Measurements from ENCODE around the gene MYL12B. TPM values are rescaled to one million over a fixed set of nuclear protein-coding genes. Genes with fewer than 3 reads are reported as not detected.
"Not testable (repeated sequence)": the region's sequence is repeated elsewhere in the genome, so short reads cannot be mapped to it uniquely, and the experiment has no call there.

The MYL12B gene
- total RNA-seq = 100 to 1,000 TPM; 354 to 358 TPM

GRCh38 chr18:3261373-3262233, at the start of gene MYL12B:
Gene MYL12B (plus strand): TSS chr18:3262133. CDS start chr18:3272899, 10,766 bp downstream.
- POLR2A ChIA-PET = interaction anchor here (0.5 to 3.5 kb wide), 13 partner anchors 12 to 360 kb away, joined by 3 to 159 read pairs (median 3); partner anchors contain the start of genes MYL12A and TGIF1
- DNase-seq (peak; percentile 87), ATAC-seq (ENCODE audit: low read depth) (peak; percentile 69)
- no peaks in the 10 kb centered on the region for H3K9me3 Mint-ChIP-seq
- H3K27ac Mint-ChIP-seq = peak within 1 kb of the TSS; percentile 100
- H3K4me3 Mint-ChIP-seq = peak within 1 kb of the TSS; percentile 99
- H3K4me1 Mint-ChIP-seq = peaks cover 55% of the 10 kb centered on the region
- peaks cover 37% of the 10 kb centered on the region for H3K36me3 Mint-ChIP-seq
- H3K27me3 Mint-ChIP-seq = no peaks in the 10 kb centered on the region

GRCh38 chr18:3212657-3213056, 49.3 kb upstream of the MYL12B start:
- ATAC-seq (ENCODE audit: low read depth) (no peak), DNase-seq (no peak)
- Mint-ChIP-seq H3K27ac (no peak overlapping the region), H3K4me3 (no peak overlapping the region), H3K9me3 (no peaks in the 10 kb centered on the region), H3K4me1 (peaks cover 7% of the 10 kb centered on the region), H3K36me3 (no peaks in the 10 kb centered on the region), H3K27me3 (no peaks in the 10 kb centered on the region)
- POLR2A ChIA-PET = no interaction called here

DNA sequence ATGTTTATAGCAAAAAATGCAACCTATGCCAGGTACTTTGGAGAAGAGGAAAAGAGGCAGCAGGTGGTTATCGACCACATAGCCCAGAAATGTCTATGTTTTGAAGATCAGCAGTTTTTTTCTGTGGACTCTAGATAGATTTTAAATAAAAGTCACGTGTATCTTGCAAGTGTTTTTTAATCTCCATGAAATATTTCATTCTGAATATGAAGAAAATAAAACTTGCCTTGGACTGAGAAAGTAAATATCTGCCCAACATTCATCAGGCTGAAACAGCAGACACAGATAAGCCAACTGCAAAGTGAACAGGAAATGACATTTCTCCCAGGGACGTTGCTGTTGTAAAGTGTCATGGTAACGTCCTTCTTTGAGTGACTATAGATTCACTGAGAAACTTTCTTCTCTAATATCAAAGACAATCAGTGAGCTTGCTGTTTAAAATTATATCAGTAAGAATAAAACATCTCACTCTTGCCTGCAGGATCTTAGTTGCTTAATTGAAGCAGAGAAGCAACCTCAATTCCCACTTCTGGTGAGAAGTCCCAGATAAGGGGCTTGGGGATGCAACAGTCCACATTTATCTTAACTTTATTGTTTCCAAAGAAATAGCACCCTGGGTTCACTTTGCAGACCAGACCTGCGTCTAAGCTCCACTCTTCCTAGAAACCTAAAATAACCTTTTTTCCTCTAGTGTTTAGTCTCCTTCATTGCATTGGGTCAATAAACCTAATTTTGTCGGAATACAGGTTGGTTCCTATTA, 48.5 kb upstream of the MYL12B start:
- Mint-ChIP-seq H3K36me3 (no peaks in the 10 kb centered on the region), H3K27ac (no peak overlapping the region), H3K27me3 (peaks cover 3% of the 10 kb centered on the region), H3K4me3 (peak overlapping the region; percentile 19), H3K9me3 (no peaks in the 10 kb centered on the region), H3K4me1 (peaks cover 7% of the 10 kb centered on the region)
- POLR2A ChIA-PET = no interaction called here
- no peak for DNase-seq
- no peak for ATAC-seq (ENCODE audit: low read depth)

DNA sequence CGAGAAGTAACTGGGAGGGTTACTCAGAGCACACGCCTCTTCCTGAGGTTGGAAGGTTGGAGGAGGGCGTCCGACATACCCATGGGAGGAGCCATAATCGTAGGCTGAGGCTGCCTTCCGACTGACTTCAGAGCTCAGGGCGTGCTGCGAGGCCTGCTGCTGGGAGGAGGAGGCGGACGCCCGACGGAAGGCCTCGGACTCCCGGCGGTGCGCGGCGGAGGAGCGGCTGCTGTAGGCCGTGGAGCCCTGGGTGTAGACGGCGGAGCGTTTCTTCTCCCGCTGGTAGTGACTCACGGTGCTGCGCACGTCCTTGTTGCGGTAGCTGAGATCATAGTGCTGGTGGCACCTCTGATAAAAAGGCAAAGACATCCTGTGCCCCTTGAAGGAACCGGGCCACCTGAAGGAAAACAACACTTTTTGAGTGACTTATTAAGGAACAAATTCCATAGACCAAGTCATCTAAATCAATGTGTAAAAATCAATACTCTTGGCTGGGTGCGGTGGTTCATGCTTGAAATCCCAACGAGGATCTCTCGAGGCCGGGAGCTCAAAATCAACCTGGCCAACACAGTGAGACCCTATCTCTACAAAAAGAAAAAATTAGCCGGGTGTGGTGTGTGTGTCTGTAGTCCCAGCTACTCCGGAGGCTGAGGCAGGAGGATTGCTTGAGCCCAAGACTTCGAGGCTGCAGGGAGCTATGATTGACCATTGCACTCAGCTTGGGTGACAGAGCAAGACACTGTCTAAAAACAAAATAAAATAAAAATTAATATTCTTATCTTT, 46.9 kb upstream of the MYL12B start:
- Mint-ChIP-seq H3K36me3 (no peaks in the 10 kb centered on the region), H3K27me3 (peaks cover 3% of the 10 kb centered on the region), H3K4me3 (no peak overlapping the region), H3K4me1 (peaks cover 6% of the 10 kb centered on the region), H3K9me3 (no peaks in the 10 kb centered on the region), H3K27ac (no peak overlapping the region)
- POLR2A ChIA-PET = no interaction called here
- no peak for DNase-seq
- no peak for ATAC-seq (ENCODE audit: low read depth)

DNA sequence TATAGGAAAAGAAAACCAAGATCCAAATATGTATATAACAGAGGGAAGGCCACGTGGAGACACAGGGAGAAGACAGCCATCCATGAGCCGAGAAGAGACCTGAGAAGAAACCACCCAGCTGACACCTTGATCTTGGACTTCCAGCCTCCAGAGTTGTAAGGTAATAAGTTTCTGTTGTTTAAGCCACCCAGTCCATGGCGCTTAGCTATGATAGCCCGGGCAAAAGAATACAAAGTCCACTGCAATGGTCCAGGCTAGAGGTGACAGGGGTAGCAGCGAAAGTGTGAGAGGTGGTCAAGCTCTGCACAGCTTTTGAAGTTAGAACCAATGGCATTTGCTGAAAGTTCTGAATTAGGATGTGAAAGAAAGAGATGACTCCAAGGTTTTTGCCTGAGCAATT, 44.9 kb upstream of the MYL12B start:
- Mint-ChIP-seq H3K27me3 (peaks cover 3% of the 10 kb centered on the region), H3K4me1 (peaks cover 6% of the 10 kb centered on the region), H3K27ac (no peak overlapping the region), H3K9me3 (no peaks in the 10 kb centered on the region), H3K4me3 (no peak overlapping the region), H3K36me3 (no peaks in the 10 kb centered on the region)
- DNase-seq = no peak
- POLR2A ChIA-PET = no interaction called here
- no peak for ATAC-seq (ENCODE audit: low read depth)

DNA sequence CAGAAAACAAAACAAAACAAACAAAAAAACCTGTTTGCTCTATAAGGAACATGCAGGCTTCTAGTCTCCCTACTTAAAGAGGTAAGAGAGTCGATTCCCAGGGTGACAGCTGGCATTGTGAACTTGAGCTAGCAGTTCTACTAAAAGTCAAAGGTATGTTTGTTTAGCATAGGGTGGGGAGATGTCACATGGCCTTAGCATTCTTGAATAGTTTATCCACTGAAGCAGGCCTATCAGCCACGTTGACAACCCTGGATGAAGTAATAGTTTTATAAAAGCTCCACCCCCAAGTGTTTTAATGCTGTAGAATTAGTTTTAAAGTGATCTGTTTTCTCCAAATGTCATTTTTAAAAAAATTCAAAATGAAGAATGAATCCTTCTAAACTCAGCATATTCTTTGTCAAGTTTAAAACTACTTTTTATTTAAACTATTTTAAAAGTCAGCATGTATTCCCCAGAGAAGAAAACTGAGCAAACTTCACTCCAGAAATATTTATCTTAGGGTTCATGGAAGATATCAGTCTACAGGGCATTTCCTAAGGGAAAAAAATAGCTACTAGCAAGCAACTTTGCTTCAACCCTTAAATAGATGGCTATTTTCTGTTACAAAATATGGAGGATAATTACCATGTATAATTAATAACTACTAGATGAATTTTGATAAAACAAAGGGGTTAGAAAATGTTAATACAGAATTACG, 43.8 kb upstream of the MYL12B start:
- H3K36me3 Mint-ChIP-seq = no peaks in the 10 kb centered on the region

DNA sequence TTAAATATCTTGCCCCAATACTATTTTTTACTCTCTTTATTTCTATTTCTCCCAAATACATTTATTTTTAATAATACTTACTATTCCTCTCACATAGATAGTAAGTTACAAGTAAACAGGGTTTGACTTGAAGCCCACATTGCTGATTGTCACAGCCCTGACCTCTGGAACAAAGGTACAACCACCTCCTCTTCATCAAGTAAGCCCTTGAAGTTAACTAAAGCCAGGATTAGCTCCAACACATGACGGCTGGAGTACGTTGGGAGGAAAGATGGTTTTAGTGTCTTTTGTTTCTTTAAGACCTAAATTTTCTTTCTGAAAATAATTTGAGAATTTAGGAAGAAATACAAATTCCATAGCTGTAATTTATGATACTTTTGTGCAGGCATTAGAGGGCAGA, 43.1 kb upstream of the MYL12B start:
- no peak for DNase-seq
- Mint-ChIP-seq H3K4me1 (no peaks in the 10 kb centered on the region), H3K27me3 (peaks cover 3% of the 10 kb centered on the region), H3K9me3 (no peaks in the 10 kb centered on the region), H3K36me3 (no peaks in the 10 kb centered on the region), H3K4me3 (no peak overlapping the region), H3K27ac (no peak overlapping the region)
- POLR2A ChIA-PET = no interaction called here
- no peak for ATAC-seq (ENCODE audit: low read depth)

More for the DNA sequence above, 43.8 kb upstream of the MYL12B start:
- no peak overlapping the region for H3K4me3 Mint-ChIP-seq
- no peaks in the 10 kb centered on the region for H3K9me3 Mint-ChIP-seq
- peaks cover 5% of the 10 kb centered on the region for H3K4me1 Mint-ChIP-seq
- POLR2A ChIA-PET = no interaction called here
- DNase-seq (no peak), ATAC-seq (ENCODE audit: low read depth) (no peak)
- H3K27me3 Mint-ChIP-seq = peaks cover 3% of the 10 kb centered on the region
- H3K27ac Mint-ChIP-seq = no peak overlapping the region

GRCh38 chr18:3219241-3219630, 42.7 kb upstream of the MYL12B start:
- DNase-seq = no peak
- Mint-ChIP-seq H3K4me1 (no peaks in the 10 kb centered on the region), H3K9me3 (no peaks in the 10 kb centered on the region), H3K27me3 (peaks cover 3% of the 10 kb centered on the region), H3K36me3 (no peaks in the 10 kb centered on the region), H3K4me3 (no peak overlapping the region), H3K27ac (no peak overlapping the region)
- no peak for ATAC-seq (ENCODE audit: low read depth)
- POLR2A ChIA-PET = no interaction called here

DNA sequence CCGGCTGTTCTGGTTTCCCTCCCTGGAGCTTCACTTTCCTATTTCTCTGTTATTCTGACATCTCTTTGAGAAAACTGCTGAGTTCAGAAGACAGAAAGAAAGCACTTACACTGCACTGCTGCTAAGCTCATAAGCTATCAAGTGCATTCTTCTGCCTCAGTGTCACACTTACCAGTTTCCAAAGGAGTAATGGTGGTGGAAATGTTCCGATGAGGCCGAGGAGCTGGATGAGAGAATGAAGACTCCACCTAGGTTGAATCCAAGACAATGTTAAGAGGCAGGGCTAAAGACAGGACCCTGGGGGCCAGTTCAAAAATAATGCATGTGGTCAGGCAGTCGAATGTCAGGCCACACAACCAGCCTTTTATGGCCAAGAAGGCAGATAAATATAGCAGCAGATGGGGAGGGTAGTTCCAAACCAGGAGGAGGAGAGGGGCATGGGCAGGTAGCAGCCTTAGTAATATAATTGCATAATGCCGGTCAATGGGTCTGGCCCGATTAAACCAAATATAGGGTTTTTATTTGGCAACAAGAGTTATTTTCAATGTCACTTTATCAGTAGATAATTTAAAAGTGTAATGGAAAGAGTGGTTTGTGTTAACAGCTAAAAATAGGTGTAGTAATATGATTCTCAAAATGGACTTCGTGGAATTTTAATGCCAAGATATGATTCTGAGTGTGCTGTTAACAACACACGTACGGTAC, 42.1 kb upstream of the MYL12B start, which contains the start of gene MYOM1:
Gene MYOM1 (minus strand): TSS at position 338 of the 705 bp plus-strand sequence. CDS start 4,745 bp downstream, outside the sequence.
- no peaks in the 10 kb centered on the region for H3K9me3 Mint-ChIP-seq
- DNase-seq = no peak
- POLR2A ChIA-PET = no interaction called here
- no peak within 1 kb of the TSS for H3K4me3 Mint-ChIP-seq
- H3K27ac Mint-ChIP-seq = no peak within 1 kb of the TSS
- no peaks in the 10 kb centered on the region for H3K36me3 Mint-ChIP-seq
- H3K27me3 Mint-ChIP-seq = peaks cover 3% of the 10 kb centered on the region
- H3K4me1 Mint-ChIP-seq = no peaks in the 10 kb centered on the region
- ATAC-seq (ENCODE audit: low read depth) = no peak

- POLR2A ChIA-PET; DNase-seq; H3K27ac Mint-ChIP-seq; H3K27me3 Mint-ChIP-seq; H3K4me3 Mint-ChIP-seq; H3K9me3 Mint-ChIP-seq; H3K36me3 Mint-ChIP-seq; ATAC-seq (ENCODE audit: low read depth); H3K4me1 Mint-ChIP-seq: not testable (repeated sequence)
Observed at GRCh38 chr18:3220868-3221267, 41.1 kb upstream of the MYL12B start.

DNA sequence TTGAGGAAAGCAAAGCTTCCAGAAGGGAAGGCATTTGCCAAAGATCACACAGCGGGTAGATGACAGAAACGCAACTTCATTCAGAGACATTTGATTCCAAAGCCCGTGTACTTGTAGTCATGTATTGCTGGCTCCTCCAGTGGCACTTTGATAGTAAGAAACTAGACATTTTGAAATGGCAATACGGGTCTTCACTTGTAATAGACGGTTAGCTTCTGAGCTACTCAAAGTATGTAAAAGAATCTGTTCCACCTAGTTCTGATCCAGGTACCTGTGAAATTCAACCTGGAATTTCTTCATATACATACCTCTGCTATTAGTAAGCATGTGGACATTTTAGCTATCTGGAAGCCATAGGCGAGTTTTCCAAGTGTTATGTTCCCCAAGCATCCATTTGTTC, 40.4 kb upstream of the MYL12B start:
- DNase-seq (no peak), ATAC-seq (ENCODE audit: low read depth) (no peak)
- H3K4me1 Mint-ChIP-seq = no peaks in the 10 kb centered on the region
- H3K9me3 Mint-ChIP-seq = no peaks in the 10 kb centered on the region
- H3K27ac Mint-ChIP-seq = no peak overlapping the region
- peaks cover 5% of the 10 kb centered on the region for H3K27me3 Mint-ChIP-seq
- POLR2A ChIA-PET = no interaction called here
- no peak overlapping the region for H3K4me3 Mint-ChIP-seq
- no peaks in the 10 kb centered on the region for H3K36me3 Mint-ChIP-seq

DNA sequence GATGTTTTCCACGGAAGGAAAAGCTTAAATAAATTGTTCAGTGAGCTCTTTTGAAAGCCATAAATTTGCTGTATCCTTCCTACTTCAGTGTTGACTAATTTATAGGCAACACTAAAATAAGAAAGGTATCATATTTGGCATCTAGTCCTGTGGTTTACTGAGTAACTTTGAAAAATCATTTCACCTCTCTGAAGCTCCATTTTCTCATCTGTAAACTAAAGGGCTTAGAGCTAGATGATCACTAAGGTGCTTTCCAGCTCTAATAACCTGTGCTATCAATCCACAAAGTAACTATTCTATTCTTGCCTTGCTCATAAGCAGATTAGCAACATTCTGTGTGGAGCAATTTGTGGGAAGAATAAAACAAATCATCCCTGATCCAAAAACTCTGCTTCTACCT, 38.6 kb upstream of the MYL12B start:
- Mint-ChIP-seq H3K9me3 (no peaks in the 10 kb centered on the region), H3K36me3 (no peaks in the 10 kb centered on the region), H3K27me3 (peaks cover 2% of the 10 kb centered on the region), H3K27ac (no peak overlapping the region), H3K4me1 (no peaks in the 10 kb centered on the region), H3K4me3 (no peak overlapping the region)
- ATAC-seq (ENCODE audit: low read depth) (no peak), DNase-seq (no peak)
- POLR2A ChIA-PET = no interaction called here
